C4-2B (cell line): Measurements from ENCODE around the gene CHAC1.

Source experiments
- CTCF ChIP-seq: fragments of 450-650 bp; conservative IDR thresholded peaks from 2 replicates; pipeline ENCODE4 v1.5.1; 2017; ENCODE audit warnings: mild to moderate bottlenecking
- ZFX ChIP-seq: fragments of 450-650 bp; IDR thresholded peaks from 2 replicates; pipeline ENCODE4 v1.6.1; 2017

- no peak for TF ChIP-seq CTCF
- TF ChIP-seq ZFX, result no peak
These were observed 27.9 kb downstream of the CHAC1 start for GRCh38 chr15:40981186-40981585.
